HG03575 (cell line): ENCODE results near the gene OR52K1.

Experiments used
- ATAC-seq: cut with Tn5 transposase; IDR thresholded peaks from one replicate; pipeline ENCODE4 v1.9.1; 2021; ENCODE audit not compliant: unreplicated experiment, insufficient number of reproducible peaks, low FRiP score; ENCODE audit errors: extremely low read depth

The OR52K1 gene

GRCh38 chr11:4482445-4482844, at the start of gene OR52K1:
OR52K1 (plus strand) TSS chr11:4482646; CDS start chr11:4488901, 6,255 bp downstream.
- ATAC-seq: no peak

GRCh38 chr11:4433856-4434255, 48.6 kb upstream of the OR52K1 start:
- ATAC-seq: no peak

GRCh38 chr11:4436411-4436810, 46.0 kb upstream of the OR52K1 start:
- no peak for ATAC-seq

GRCh38 chr11:4441515-4441914, 40.9 kb upstream of the OR52K1 start:
- ATAC-seq: no peak

GRCh38 chr11:4443232-4443891, 39.1 kb upstream of the OR52K1 start:
- no peak for ATAC-seq

- ATAC-seq: no peak
These were observed 33.5 kb upstream of the OR52K1 start, which contains the start of gene OR52K2 for GRCh38 chr11:4448995-4449394. OR52K2 (plus strand) TSS chr11:4449295; CDS start chr11:4449340, 45 bp downstream.

GRCh38 chr11:4453118-4453517, 29.3 kb upstream of the OR52K1 start:
- ATAC-seq: no peak

GRCh38 chr11:4454021-4454420, 28.4 kb upstream of the OR52K1 start:
- no peak for ATAC-seq

- no peak for ATAC-seq
These were observed 27.0 kb upstream of the OR52K1 start for GRCh38 chr11:4455419-4455818.

GRCh38 chr11:4459500-4459899, 22.9 kb upstream of the OR52K1 start:
- no peak for ATAC-seq

- ATAC-seq: no peak
These were observed 22.3 kb upstream of the OR52K1 start for GRCh38 chr11:4460151-4460550.

GRCh38 chr11:4464216-4465159, 18.0 kb upstream of the OR52K1 start:
- no peak for ATAC-seq

GRCh38 chr11:4465407-4465806, 17.0 kb upstream of the OR52K1 start:
- no peak for ATAC-seq

GRCh38 chr11:4466131-4466870, 16.1 kb upstream of the OR52K1 start:
- no peak for ATAC-seq

- no peak for ATAC-seq
These were observed 15.5 kb upstream of the OR52K1 start for GRCh38 chr11:4466871-4467442.

GRCh38 chr11:4467811-4468606, 14.4 kb upstream of the OR52K1 start:
- no peak for ATAC-seq

GRCh38 chr11:4479644-4480043, 2.8 kb upstream of the OR52K1 start:
- no peak for ATAC-seq

- no peak for ATAC-seq
These were observed 1.7 kb upstream of the OR52K1 start for GRCh38 chr11:4480577-4481239.
